Measurements from ENCODE around the gene EFNB2. TPM values are rescaled to one million over a fixed set of nuclear protein-coding genes. Genes with fewer than 3 reads are reported as not detected.

The EFNB2 gene
- total RNA-seq, 1 donor from 2014 or later: 79.4 TPM

DNA sequence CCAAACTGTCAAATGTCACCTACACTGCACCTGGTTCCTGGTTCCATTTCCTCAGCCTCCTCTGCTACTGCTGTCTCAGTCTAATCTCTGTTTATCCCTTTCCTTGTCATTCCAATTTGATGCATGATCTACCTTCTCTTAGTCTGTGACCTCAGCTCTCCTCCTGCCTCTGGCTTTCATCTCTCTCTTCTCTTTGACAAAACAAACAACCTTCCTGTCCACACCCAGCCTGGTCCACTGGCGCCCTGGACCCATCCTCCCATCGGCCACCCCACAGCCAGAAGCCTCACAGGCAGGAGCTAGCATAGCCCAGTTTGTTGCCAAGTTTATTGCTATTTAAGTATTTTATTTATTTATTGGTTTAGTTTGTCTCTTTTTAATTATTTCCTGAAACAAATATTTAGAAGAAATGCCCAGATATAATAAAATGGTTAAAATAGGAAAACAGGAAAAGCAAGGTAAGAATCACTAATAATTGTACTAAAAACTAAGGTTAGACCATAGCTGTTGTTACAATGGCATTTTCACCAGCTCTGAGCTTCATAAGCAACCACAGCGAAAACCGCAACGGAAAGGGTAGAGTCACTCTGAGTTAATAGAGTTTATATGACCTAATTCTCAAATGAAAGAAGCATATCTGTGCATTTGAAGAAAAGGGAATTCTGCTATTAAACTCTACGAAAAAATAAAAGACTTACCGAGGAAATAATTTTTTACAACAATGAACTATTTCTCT, 68.6 kb downstream of the EFNB2 start:
- no peak for DNase-seq (ENCODE audit: low read depth, low spot score)
- H3K9me3 Mint-ChIP-seq: peaks cover 2% of the 10 kb centered on the region
- peaks cover 38% of the 10 kb centered on the region for H3K4me1 Mint-ChIP-seq
- TF ChIP-seq, protein P1, sequence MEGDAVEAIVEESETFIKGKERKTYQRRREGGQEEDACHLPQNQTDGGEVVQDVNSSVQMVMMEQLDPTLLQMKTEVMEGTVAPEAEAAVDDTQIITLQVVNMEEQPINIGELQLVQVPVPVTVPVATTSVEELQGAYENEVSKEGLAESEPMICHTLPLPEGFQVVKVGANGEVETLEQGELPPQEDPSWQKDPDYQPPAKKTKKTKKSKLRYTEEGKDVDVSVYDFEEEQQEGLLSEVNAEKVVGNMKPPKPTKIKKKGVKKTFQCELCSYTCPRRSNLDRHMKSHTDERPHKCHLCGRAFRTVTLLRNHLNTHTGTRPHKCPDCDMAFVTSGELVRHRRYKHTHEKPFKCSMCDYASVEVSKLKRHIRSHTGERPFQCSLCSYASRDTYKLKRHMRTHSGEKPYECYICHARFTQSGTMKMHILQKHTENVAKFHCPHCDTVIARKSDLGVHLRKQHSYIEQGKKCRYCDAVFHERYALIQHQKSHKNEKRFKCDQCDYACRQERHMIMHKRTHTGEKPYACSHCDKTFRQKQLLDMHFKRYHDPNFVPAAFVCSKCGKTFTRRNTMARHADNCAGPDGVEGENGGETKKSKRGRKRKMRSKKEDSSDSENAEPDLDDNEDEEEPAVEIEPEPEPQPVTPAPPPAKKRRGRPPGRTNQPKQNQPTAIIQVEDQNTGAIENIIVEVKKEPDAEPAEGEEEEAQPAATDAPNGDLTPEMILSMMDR (conservative IDR thresholded peaks at IDR 0.05): no peak
- no peak overlapping the region for H3K4me3 Mint-ChIP-seq
- peaks cover 3% of the 10 kb centered on the region for H3K36me3 Mint-ChIP-seq (ENCODE audit: low read depth)
- no peak overlapping the region for H3K27ac Mint-ChIP-seq (ENCODE audit: unreplicated experiment)
- no peaks in the 10 kb centered on the region for H3K27me3 Mint-ChIP-seq (ENCODE audit: low read depth)

DNA sequence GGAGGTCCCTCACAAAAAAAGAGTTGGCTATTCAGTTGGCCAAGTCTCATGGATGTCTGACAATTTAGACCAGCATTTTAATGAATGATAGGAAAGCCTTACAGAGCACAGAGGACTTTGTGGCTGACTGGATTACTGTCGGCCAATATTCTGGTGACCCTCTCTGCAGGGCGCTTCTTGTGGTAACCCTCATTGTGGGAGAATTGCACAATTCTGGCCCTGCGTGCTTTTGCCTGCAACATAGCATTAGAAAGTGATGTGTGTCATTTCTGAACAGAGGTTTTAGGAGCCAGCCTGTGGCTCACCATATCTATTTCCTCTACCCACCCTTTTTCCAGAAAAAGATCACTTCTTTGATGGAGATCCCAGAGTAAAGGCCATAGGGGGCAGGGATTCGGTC, 71.4 kb downstream of the EFNB2 start:
- TF ChIP-seq, protein P1 (conservative IDR thresholded peaks at IDR 0.05): no peak
- peaks cover 27% of the 10 kb centered on the region for H3K4me1 Mint-ChIP-seq
- no peak for DNase-seq (ENCODE audit: low read depth, low spot score)
- no peaks in the 10 kb centered on the region for H3K27me3 Mint-ChIP-seq (ENCODE audit: low read depth)
- H3K9me3 Mint-ChIP-seq: peaks cover 2% of the 10 kb centered on the region
- no peak overlapping the region for H3K4me3 Mint-ChIP-seq
- no peak overlapping the region for H3K27ac Mint-ChIP-seq (ENCODE audit: unreplicated experiment)
- H3K36me3 Mint-ChIP-seq (ENCODE audit: low read depth): peaks cover 3% of the 10 kb centered on the region

GRCh38 chr13:106462710-106463109, 72.8 kb downstream of the EFNB2 start:
- TF ChIP-seq, protein P1 (conservative IDR thresholded peaks at IDR 0.05): no peak
- Mint-ChIP-seq H3K27ac (ENCODE audit: unreplicated experiment) (no peak overlapping the region), H3K9me3 (peaks cover 2% of the 10 kb centered on the region), H3K4me3 (no peak overlapping the region), H3K27me3 (ENCODE audit: low read depth) (no peaks in the 10 kb centered on the region), H3K4me1 (peaks cover 13% of the 10 kb centered on the region), H3K36me3 (ENCODE audit: low read depth) (peaks cover 3% of the 10 kb centered on the region)
- no peak for DNase-seq (ENCODE audit: low read depth, low spot score)

DNA sequence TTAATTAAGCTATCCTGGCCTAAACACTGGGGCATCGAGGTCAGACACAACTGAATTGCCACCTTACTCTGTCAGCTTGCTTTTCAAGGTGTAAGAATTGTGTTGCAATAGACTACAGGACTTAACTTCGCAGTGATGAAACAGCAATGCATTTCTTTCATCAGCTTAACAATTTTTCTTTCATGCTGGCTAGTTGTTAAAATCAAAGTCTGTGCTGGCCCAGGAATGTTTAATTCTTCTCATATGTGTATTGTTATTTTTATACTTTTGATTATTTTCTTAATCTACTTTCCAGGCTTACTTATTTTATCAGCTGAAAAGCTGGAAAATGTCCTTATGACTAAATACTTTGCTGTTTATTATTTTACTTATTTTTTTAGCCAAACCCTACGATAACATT, 79.7 kb downstream of the EFNB2 start:
- Mint-ChIP-seq H3K4me3 (no peak overlapping the region), H3K27me3 (ENCODE audit: low read depth) (no peaks in the 10 kb centered on the region), H3K27ac (ENCODE audit: unreplicated experiment) (peak overlapping the region; percentile 29), H3K36me3 (ENCODE audit: low read depth) (no peaks in the 10 kb centered on the region), H3K9me3 (no peaks in the 10 kb centered on the region), H3K4me1 (no peaks in the 10 kb centered on the region)
- TF ChIP-seq, protein P1 (conservative IDR thresholded peaks at IDR 0.05): no peak
- no peak for DNase-seq (ENCODE audit: low read depth, low spot score)

- no peaks in the 10 kb centered on the region for H3K36me3 Mint-ChIP-seq (ENCODE audit: low read depth)
- H3K27me3 Mint-ChIP-seq (ENCODE audit: low read depth): no peaks in the 10 kb centered on the region
- H3K27ac Mint-ChIP-seq (ENCODE audit: unreplicated experiment): no peak overlapping the region
- no peak for DNase-seq (ENCODE audit: low read depth, low spot score)
- no peaks in the 10 kb centered on the region for H3K9me3 Mint-ChIP-seq
- H3K4me3 Mint-ChIP-seq: no peak overlapping the region
- TF ChIP-seq, protein P1 (conservative IDR thresholded peaks at IDR 0.05): no peak
- no peaks in the 10 kb centered on the region for H3K4me1 Mint-ChIP-seq
These were observed 80.3 kb downstream of the EFNB2 start for GRCh38 chr13:106455190-106455589.
